Stomach (tissue), 9 donors: ENCODE results near the gene DCXR. TPM values are rescaled to one million over a fixed set of nuclear protein-coding genes. Genes with fewer than 3 reads are reported as not detected.

ENCODE experiments used
- DNase-seq, 2 donors: peaks; one replicate each; pipeline versions ENCODE4 v3.0.0 to v3.0.0-alpha.2; 2013 to 2019
- H3K27ac ChIP-seq, 5 donors: fragments of 200-600 bp in 4 of 5; sonication (generic) in 4 of 5; one replicate each; pipeline ENCODE4 v1.5.1; 2013 to 2019; ENCODE audit warnings: mild to moderate bottlenecking in 1 of 5, moderate library complexity in 1 of 5
- H3K27me3 ChIP-seq, 3 donors: fragments of 200-600 bp; sonication (generic); one replicate each; pipeline ENCODE4 v1.5.1; 2017 to 2019; ENCODE audit warnings: mixed run types in 1 of 3
- H3K36me3 ChIP-seq, 4 donors: fragments of 200-600 bp; sonication (generic); 1 replicate in 3 of 4; 2 replicates in 1 of 4; pipeline ENCODE4 v1.5.1; 2016 to 2019
- H3K4me1 ChIP-seq, 4 donors: fragments of 200-600 bp; sonication (generic); one replicate each; pipeline ENCODE4 v1.5.1; 2016 to 2019
- H3K4me3 ChIP-seq, 4 donors: fragments of 200-600 bp; sonication (generic) in 3 of 4; one replicate each; pipeline ENCODE4 v1.5.1; 2016 to 2019; ENCODE audit warnings: mild to moderate bottlenecking in 1 of 4
- H3K9me3 ChIP-seq, 4 donors: fragments of 200-600 bp; sonication (generic); one replicate each; pipeline ENCODE4 v1.5.1; 2016 to 2019
- EP300 ChIP-seq: sonication (generic); formaldehyde crosslinking; IDR thresholded peaks from one replicate; pipeline ENCODE4 v1.6.1; 2017; ENCODE audit warnings: antibody characterized with exemption
- POLR2A ChIP-seq, 4 donors: fragments of 450-650 bp; IDR thresholded peaks; one replicate each; pipeline ENCODE4 v1.6.1; 2016; ENCODE audit warnings: antibody characterized with exemption in 4 of 4, control low read depth in 2 of 4, mild to moderate bottlenecking in 1 of 4, moderate library complexity in 1 of 4
- POLR2AphosphoS5 ChIP-seq, 3 donors: sonication (generic); formaldehyde crosslinking; IDR thresholded peaks; one replicate each; pipeline ENCODE4 v1.6.1; 2016; ENCODE audit warnings: antibody characterized with exemption in 3 of 3
- WGBS, 5 donors: extraction: QIAGEN DNeasy Blood & Tissue Kit in 3 of 5; methylation state at CpG; one replicate each; pipeline versions ENCODE4 v1.1.5 to v1.1.7; 2013 to 2018; 5-methylcytosine and 5-hydroxymethylcytosine counted together
- intact Hi-C: fragments of 100-400 bp; cut with DNase I; formaldehyde crosslinking; loops from one replicate; pipeline ENCODE4 v1.15.1; 2023; ENCODE audit warnings: low total_unique reads
- polyA plus RNA-seq, 3 donors: library from polyadenylated mRNA; stranded (reverse); fragments of 200-250 nt; gene quantifications; one replicate each; pipeline ENCODE4 v1.2.3, GENCODE V29; 2013
- total RNA-seq, 5 donors: library from RNA; depleted of rRNA; stranded (reverse); fragments of >200 nt; gene quantifications; one replicate each; pipeline versions ENCODE4 v1.1.0 to v1.2.3, GENCODE V29; 2014 to 2016
- TF ChIP-seq, protein P1 (sequence below), 7 experiments: fragments of 450-650 bp in 4 of 7; fragments of 200-600 bp in 3 of 7; sonication (generic) in 3 of 7; IDR thresholded peaks; one replicate each; pipeline ENCODE4 v1.5.1; 2016 to 2019; ENCODE audit warnings: antibody characterized with exemption in 7 of 7, control low read depth in 2 of 7, mild to moderate bottlenecking in 1 of 7
- donor health status: healthy with polysubstance abuse.
- donor health status: Bipolar disorder and iron deficiency.
- donor health status: healthy.

Gene DCXR
- total and polyA plus RNA-seq, 8 donors, result 11.1 to 461 (median 231) TPM

DNA sequence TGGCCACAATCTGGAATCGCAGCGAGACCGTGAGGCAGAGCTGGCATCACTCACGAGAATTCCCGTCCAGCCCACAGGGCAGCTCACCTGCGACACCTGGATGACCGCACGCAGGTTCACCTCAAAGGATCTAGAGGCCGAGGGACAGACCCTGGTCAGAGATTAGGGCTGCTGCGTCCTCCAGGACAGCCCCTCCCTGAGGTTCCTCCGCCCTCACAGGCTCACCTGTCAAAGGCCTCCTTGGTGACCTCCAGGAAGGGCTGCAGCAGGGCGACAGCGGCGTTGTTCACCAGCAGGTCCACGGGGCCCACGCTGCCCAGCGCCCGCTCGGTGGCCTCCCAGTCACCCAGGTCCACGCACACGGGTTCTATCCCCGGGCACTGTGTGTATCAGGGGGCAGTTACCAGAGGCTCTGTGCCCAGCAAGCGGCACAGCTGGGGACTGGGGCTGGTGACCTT is 834 bp downstream of the DCXR start:
- 14 to 32% (median 23%) methylated on average over 8 to 23 of the region's 23 CpGs for WGBS, 5 donors
- H3K36me3 ChIP-seq, result peaks cover 0 to 15% (median 6%) of the 10 kb centered on the region in 4 donors
- peak overlapping the region; percentile 91 to 97 (median 96) for H3K27ac ChIP-seq
- intact Hi-C loops, result no loop called here
- H3K4me3 ChIP-seq, result peak overlapping the region; percentile 67 to 87 (median 70)
- TF ChIP-seq POLR2AphosphoS5 (IDR thresholded peaks at IDR 0.05), result no peak
- TF ChIP-seq, protein P1, sequence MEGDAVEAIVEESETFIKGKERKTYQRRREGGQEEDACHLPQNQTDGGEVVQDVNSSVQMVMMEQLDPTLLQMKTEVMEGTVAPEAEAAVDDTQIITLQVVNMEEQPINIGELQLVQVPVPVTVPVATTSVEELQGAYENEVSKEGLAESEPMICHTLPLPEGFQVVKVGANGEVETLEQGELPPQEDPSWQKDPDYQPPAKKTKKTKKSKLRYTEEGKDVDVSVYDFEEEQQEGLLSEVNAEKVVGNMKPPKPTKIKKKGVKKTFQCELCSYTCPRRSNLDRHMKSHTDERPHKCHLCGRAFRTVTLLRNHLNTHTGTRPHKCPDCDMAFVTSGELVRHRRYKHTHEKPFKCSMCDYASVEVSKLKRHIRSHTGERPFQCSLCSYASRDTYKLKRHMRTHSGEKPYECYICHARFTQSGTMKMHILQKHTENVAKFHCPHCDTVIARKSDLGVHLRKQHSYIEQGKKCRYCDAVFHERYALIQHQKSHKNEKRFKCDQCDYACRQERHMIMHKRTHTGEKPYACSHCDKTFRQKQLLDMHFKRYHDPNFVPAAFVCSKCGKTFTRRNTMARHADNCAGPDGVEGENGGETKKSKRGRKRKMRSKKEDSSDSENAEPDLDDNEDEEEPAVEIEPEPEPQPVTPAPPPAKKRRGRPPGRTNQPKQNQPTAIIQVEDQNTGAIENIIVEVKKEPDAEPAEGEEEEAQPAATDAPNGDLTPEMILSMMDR (IDR thresholded peaks at IDR 0.05), result no peak
- no peak for TF ChIP-seq POLR2A (IDR thresholded peaks at IDR 0.05)
- TF ChIP-seq EP300, result no peak
- peaks cover 22 to 57% (median 47%) of the 10 kb centered on the region in 4 donors for H3K4me1 ChIP-seq
- no peaks in the 10 kb centered on the region for H3K9me3 ChIP-seq
- H3K27me3 ChIP-seq, result peaks cover 0 to 14% (median 8%) of the 10 kb centered on the region in 3 donors
- DNase-seq, result no peak

DNA sequence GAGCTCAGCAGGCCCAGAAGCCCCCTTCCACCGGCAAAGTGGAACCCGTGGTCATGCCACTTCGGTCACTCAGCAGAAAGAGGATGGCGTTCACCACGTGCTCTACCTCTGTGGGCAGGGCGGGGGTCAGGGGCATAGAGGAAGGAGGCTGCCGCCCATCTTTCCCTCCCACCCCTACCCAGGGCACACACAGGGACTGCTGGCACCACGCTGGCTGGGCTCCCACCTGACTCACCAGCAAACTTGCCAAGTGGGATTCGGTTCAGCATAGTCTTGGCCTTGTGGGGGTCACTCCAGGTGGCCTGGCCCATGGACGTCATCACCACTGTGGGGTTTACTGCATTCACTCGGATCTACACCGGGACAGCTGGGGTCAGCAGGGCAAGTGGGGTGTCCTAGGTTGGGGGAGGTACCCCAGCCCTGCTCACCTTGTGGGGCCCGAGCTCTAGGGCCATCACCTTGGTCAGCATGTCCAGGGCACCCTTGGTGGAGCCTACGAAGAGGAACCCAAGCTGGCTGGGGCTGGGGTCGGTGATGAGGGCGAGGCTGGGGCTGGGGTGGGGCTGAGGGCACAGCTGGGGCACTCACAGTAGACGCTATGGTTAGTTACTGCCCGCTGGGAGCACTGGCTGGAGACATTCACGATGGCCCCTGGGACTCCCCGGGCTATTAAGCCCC is 1.4 kb downstream of the DCXR start:
- H3K4me3 ChIP-seq, result peak overlapping the region; percentile 67 to 87 (median 70)

DNA sequence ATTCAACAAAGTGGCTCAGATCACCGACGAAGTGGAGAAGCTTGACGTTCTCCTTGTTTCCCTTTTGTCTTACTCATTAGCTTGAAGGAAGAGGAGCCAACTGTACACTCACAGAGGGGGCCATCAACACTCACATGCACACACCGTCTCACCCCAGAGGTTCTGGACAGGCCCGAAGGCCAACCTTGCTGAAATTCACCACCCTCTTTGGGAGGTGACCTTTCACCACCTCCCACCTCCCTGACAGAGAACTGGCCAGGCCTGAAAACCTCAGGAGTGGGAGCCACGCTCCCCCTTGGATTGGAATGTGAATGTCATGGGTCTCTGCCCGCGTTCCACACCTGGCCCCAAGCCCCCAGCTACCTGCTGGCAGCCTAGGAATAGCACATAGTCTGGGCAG is 2.0 kb downstream of the DCXR start:
- H3K27ac ChIP-seq, result no peak overlapping the region
- WGBS, 5 donors, result 84 to 92% (median 90%) methylated on average over 8 of the region's 8 CpGs
- peaks cover 26 to 65% (median 55%) of the 10 kb centered on the region in 4 donors for H3K4me1 ChIP-seq
- H3K27me3 ChIP-seq, result peaks cover 0 to 14% (median 8%) of the 10 kb centered on the region in 3 donors
- DNase-seq, result no peak
- peak overlapping the region in 1 of 4 donors; percentile 87 for H3K4me3 ChIP-seq
- TF ChIP-seq POLR2A (IDR thresholded peaks at IDR 0.05) (no peak), POLR2AphosphoS5 (IDR thresholded peaks at IDR 0.05) (no peak), EP300 (no peak)
- TF ChIP-seq, protein P1 (IDR thresholded peaks at IDR 0.05), result no peak
- intact Hi-C loops, result no loop called here
- H3K36me3 ChIP-seq, result peaks cover 0 to 15% (median 6%) of the 10 kb centered on the region in 4 donors
- H3K9me3 ChIP-seq, result no peaks in the 10 kb centered on the region

More for the DNA sequence above, 1.4 kb downstream of the DCXR start:
- Histone ChIP-seq H3K4me1 (peaks cover 22 to 58% (median 49%) of the 10 kb centered on the region in 4 donors), H3K27me3 (peaks cover 0 to 14% (median 8%) of the 10 kb centered on the region in 3 donors), H3K9me3 (no peaks in the 10 kb centered on the region), H3K27ac (peak overlapping the region; percentile 91 to 97 (median 96)), H3K36me3 (peaks cover 0 to 15% (median 6%) of the 10 kb centered on the region in 4 donors)
- WGBS, 5 donors, result 61 to 82% (median 69%) methylated on average over 9 to 20 of the region's 20 CpGs
- no peak for DNase-seq
- no peak for TF ChIP-seq POLR2AphosphoS5 (IDR thresholded peaks at IDR 0.05)
- intact Hi-C loops, result no loop called here

DNA sequence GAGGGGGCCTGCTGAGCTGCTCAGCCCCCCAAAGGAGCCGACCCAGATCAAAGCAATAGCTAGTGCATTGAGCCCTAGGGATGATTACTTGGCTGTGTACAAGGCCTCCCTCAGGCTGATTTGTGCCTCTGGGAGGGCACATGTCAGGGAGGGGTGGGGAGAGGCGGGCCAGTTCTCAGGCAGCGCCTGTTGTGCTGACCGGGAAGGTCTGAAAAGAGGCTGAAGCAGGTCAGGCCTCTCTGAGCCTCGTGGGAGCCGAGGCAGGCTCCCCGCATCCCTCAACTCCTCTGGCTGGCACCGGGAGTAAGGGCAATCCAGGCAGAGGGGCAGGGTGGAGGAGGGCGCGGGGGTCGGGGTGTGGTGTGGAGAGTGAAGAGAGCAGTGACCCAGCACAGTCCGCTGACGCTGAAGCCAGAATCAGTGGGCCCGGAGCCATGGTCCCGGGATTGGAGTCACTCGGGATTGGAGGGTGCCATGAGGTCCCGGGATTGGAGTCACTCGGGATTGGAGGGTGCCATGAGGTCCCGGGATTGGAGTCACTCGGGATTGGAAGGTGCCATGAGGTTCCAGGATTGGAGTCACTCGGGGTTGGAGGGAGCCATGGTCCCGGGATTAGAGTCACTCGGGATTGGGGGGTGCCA is 3.0 kb downstream of the DCXR start:
- Histone ChIP-seq H3K27ac (no peak overlapping the region), H3K9me3 (no peaks in the 10 kb centered on the region), H3K4me3 (no peak overlapping the region), H3K36me3 (peaks cover 0 to 15% (median 6%) of the 10 kb centered on the region in 4 donors), H3K4me1 (peaks cover 32 to 67% (median 60%) of the 10 kb centered on the region in 4 donors), H3K27me3 (peaks cover 0 to 14% (median 8%) of the 10 kb centered on the region in 3 donors)
- WGBS, 5 donors, result 55 to 77% (median 70%) methylated on average over 23 of the region's 23 CpGs
- DNase-seq, result no peak
- intact Hi-C loops, result no loop called here
- TF ChIP-seq POLR2A (IDR thresholded peaks at IDR 0.05), result no peak
- TF ChIP-seq, protein P1 (IDR thresholded peaks at IDR 0.05), result no peak
- no peak for TF ChIP-seq EP300
- no peak for TF ChIP-seq POLR2AphosphoS5 (IDR thresholded peaks at IDR 0.05)
